Muscle of leg (tissue), 11 donors: ENCODE measurements around the gene DHRS7. TPM values are rescaled to one million over a fixed set of nuclear protein-coding genes. Genes with fewer than 3 reads are reported as not detected.

Experiments used
- DNase-seq: peaks from one replicate; pipeline ENCODE4 v3.0.0; 2013
- H3K27ac ChIP-seq: one replicate; pipeline ENCODE4 v1.5.1; 2013; ENCODE audit warnings: mild to moderate bottlenecking, low read length, control low read depth
- H3K27me3 ChIP-seq: one replicate; pipeline ENCODE4 v1.6.1; 2013; ENCODE audit warnings: low read length; ENCODE audit not compliant: control insufficient read depth, insufficient read depth
- H3K36me3 ChIP-seq: one replicate; pipeline ENCODE4 v1.6.1; 2013; ENCODE audit warnings: low read length; ENCODE audit not compliant: control insufficient read depth, insufficient read depth
- H3K4me1 ChIP-seq: one replicate; pipeline ENCODE4 v1.6.1; 2013; ENCODE audit warnings: low read length; ENCODE audit not compliant: control insufficient read depth, insufficient read depth
- H3K4me3 ChIP-seq: one replicate; pipeline ENCODE4 v1.5.1; 2013; ENCODE audit warnings: low read length, control low read depth
- H3K9me3 ChIP-seq: replicated peaks from 2 replicates; pipeline ENCODE4 v1.6.1; 2013; ENCODE audit warnings: low read depth, low read length; ENCODE audit not compliant: control insufficient read depth
- WGBS: methylation state at CpG from one replicate; pipeline ENCODE4 v1.1.5; 2013; ENCODE audit warnings: missing lambda C conversion rate; ENCODE audit not compliant: insufficient coverage; 5-methylcytosine and 5-hydroxymethylcytosine counted together
- polyA plus RNA-seq, 8 donors: library from polyadenylated mRNA; unstranded; fragments of 120-200 nt; gene quantifications; one replicate each; pipeline versions ENCODE4 v1.2.1 to v1.2.3, GENCODE V29; 2013; ENCODE audit warnings: inconsistent platforms in 1 of 8, low replicate concordance in 1 of 8; ENCODE audit not compliant: insufficient read length in 8 of 8, insufficient read depth in 1 of 8
- total RNA-seq: library from RNA; stranded (reverse); fragments of 120-200 nt; gene quantifications from one replicate; pipeline ENCODE4 v1.2.4, GENCODE V29; 2013

DHRS7 gene
- total and polyA plus RNA-seq, 9 donors, result 61.9 to 88.4 (median 70.2) TPM

DNA sequence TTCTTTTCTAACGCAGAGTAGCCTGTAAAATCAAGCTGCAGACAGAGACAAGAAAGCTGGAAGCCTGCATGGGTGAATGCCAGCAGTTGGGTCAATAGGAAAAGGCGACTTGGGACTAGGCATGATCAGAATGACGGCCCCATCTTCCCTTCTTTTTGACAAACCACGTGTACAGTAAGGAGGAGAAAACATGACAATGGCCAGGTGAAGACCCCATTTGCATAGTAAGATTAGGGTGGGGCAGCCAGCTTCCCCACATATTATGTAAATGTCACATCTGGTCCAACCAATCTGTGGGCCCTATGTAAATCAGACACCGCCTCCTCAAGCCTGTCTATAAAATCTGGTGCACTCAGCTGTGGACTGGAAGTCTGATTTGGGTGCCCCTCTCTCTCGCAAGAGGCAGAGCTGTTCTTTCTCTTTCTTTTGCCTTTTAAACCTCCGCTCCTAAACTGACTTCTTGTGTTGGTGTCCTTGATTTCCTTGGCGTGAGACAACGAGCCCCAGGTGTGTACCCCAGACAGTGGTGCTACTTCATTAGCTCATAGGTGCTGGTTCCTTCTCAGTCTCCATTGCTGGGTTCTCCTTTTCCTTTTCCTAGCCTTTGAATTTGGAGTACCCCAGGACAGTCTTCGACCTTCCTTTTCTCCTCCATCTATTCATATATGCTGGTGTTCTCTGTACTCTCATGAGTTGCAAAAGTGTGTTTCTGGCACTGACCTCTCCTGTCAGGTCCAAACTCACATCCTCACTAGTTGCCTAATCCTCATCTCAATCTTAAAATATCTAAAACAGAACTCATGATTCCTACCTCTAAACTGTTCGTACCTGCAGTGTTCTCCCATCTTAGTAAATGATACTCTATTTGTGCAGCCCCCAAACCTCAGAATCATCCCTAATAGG, 9.4 kb upstream of the DHRS7 start:
- H3K4me3 ChIP-seq, result no peak overlapping the region

DNA sequence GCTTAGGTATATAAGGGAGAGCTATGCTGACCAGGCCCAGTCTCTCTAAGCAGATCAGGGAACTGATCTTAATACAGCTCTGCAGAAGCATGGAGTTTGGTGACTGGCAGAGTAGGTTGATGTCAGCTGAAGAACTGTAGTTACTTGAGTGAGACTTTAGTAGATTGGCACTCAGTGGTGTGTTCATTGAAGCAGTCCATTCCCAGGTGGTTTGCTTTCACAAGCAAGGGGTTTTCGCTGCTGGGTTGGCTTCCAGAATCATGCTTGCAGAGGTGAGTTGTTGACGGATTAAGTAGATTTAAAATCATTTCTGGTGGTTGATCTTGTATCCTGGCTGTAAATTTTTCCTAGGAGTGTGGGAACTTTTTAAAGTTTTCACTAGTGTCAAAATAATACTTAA, 6.5 kb upstream of the DHRS7 start:
- DNase-seq, result no peak
- Histone ChIP-seq H3K4me3 (no peak overlapping the region), H3K27ac (no peak overlapping the region), H3K4me1 (no peaks in the 10 kb centered on the region), H3K27me3 (peaks cover 2% of the 10 kb centered on the region), H3K36me3 (no peaks in the 10 kb centered on the region), H3K9me3 (no peaks in the 10 kb centered on the region)
- no CpG with 5 or more reads among the region's 2 CpGs for WGBS

More for the DNA sequence above, 9.4 kb upstream of the DHRS7 start:
- 88% methylated on average over 6 of the region's 11 CpGs for WGBS
- Histone ChIP-seq H3K36me3 (no peaks in the 10 kb centered on the region), H3K9me3 (no peaks in the 10 kb centered on the region), H3K4me1 (no peaks in the 10 kb centered on the region), H3K27ac (no peak overlapping the region), H3K27me3 (no peaks in the 10 kb centered on the region)
- no peak for DNase-seq

- WGBS, result 78% methylated on average over 3 of the region's 4 CpGs
Measured at GRCh38 chr14:60170948-60171347, 5.8 kb upstream of the DHRS7 start.

GRCh38 chr14:60169722-60170121, 4.5 kb upstream of the DHRS7 start:
- no peaks in the 10 kb centered on the region for H3K36me3 ChIP-seq
- H3K27ac ChIP-seq, result no peak overlapping the region
- DNase-seq, result no peak
- peaks cover 2% of the 10 kb centered on the region for H3K27me3 ChIP-seq
- no peak overlapping the region for H3K4me3 ChIP-seq
- H3K9me3 ChIP-seq, result no peaks in the 10 kb centered on the region
- H3K4me1 ChIP-seq, result peaks cover 3% of the 10 kb centered on the region
- WGBS, result no CpG with 5 or more reads among the region's 3 CpGs

More at GRCh38 chr14:60170948-60171347, 5.8 kb upstream of the DHRS7 start:
- Histone ChIP-seq H3K4me1 (no peaks in the 10 kb centered on the region), H3K4me3 (no peak overlapping the region), H3K27ac (no peak overlapping the region), H3K36me3 (no peaks in the 10 kb centered on the region), H3K9me3 (no peaks in the 10 kb centered on the region), H3K27me3 (peaks cover 2% of the 10 kb centered on the region)
- no peak for DNase-seq

DNA sequence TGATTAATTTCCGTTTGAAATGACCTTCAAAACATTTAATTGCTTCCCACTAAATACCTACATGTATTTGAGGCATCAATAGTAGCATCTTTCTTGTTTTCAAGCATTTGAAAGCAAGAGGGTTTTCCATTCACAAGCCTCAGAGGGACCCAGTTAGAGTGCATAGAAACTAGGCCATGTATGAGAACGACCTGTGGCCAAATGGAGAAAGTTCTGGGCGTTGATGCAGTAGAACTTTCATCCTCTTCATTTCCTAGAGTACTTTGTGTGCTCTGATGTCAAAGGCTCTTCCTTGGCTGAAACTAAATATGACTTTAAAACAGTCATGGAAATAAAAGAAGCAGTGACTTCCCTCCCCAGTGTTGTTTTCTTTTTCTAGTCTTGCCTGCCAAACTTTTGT, 944 bp upstream of the DHRS7 start:
- Histone ChIP-seq H3K36me3 (no peaks in the 10 kb centered on the region), H3K27me3 (peaks cover 2% of the 10 kb centered on the region), H3K9me3 (no peaks in the 10 kb centered on the region), H3K4me1 (peaks cover 10% of the 10 kb centered on the region), H3K4me3 (no peak overlapping the region), H3K27ac (peak overlapping the region; percentile 48)
- no CpG with 5 or more reads among the region's 3 CpGs for WGBS
- no peak for DNase-seq

- H3K9me3 ChIP-seq, result no peaks in the 10 kb centered on the region
- 0% methylated on average over 2 of the region's 4 CpGs for WGBS
- peak overlapping the region; percentile 48 for H3K27ac ChIP-seq
- DNase-seq, result peak; percentile 11
- peak overlapping the region; percentile 94 for H3K4me3 ChIP-seq
- H3K36me3 ChIP-seq, result no peaks in the 10 kb centered on the region
- H3K27me3 ChIP-seq, result peaks cover 2% of the 10 kb centered on the region
- peaks cover 10% of the 10 kb centered on the region for H3K4me1 ChIP-seq
Measured at GRCh38 chr14:60165547-60165876, 314 bp upstream of the DHRS7 start.

GRCh38 chr14:60164404-60164711, 840 bp downstream of the DHRS7 start:
- DNase-seq, result no peak
- H3K9me3 ChIP-seq, result no peaks in the 10 kb centered on the region
- H3K27ac ChIP-seq, result peak overlapping the region; percentile 95
- no CpG with 5 or more reads among the region's 5 CpGs for WGBS
- peak overlapping the region; percentile 94 for H3K4me3 ChIP-seq
- peaks cover 2% of the 10 kb centered on the region for H3K27me3 ChIP-seq
- H3K4me1 ChIP-seq, result peaks cover 10% of the 10 kb centered on the region
- no peaks in the 10 kb centered on the region for H3K36me3 ChIP-seq

GRCh38 chr14:60163693-60164092, 1.5 kb downstream of the DHRS7 start:
- Histone ChIP-seq H3K4me1 (peaks cover 10% of the 10 kb centered on the region), H3K27ac (no peak overlapping the region), H3K27me3 (peaks cover 2% of the 10 kb centered on the region), H3K4me3 (no peak overlapping the region), H3K36me3 (no peaks in the 10 kb centered on the region), H3K9me3 (no peaks in the 10 kb centered on the region)
- peak; percentile 11 for DNase-seq
- WGBS, result no CpG with 5 or more reads among the region's 6 CpGs

DNA sequence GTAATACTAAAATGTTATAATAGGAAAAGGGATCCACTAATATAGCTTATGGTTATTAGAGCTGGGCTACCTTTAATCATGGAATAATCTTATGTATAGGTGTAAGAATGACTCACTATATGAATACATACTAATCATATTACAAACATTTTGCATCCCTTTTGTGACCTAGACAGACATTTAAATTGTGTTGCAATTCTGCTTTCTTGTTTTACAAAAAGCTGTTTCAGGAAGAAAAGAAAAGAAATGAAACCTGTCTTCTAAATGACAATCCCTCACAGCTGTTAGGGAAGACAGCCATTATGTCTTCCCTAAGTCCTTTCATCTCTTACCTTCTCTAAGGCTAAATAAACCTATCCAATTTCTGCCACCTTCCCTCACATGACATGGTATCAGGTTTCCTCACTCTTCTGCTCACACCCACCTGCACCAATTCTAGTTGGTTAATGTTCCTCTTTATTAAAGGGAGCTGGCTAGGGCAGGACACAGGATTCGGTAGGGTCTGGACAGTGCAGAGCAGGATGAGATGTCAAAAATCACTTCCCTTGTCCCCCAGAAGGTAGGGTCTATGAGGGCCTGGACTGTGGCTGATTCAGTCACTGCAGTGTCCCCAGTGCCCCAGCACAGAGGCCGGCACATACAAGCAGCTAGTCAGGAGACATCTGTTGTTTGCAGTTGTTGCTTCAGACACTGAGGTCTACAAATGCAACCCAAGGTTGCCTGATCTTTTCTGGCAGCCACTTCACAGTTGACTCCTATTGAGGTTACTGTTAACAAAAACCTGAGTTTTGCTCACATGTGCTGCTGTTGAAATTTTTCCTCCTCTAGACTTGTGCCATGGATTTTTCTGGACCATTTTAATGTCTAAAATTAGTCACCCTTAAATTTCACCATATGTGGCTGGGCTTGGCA, 3.7 kb downstream of the DHRS7 start:
- H3K4me3 ChIP-seq, result no peak overlapping the region

GRCh38 chr14:60160422-60160821, 4.8 kb downstream of the DHRS7 start:
- H3K4me1 ChIP-seq, result peaks cover 7% of the 10 kb centered on the region
- 100% methylated on average over 2 of the region's 7 CpGs for WGBS
- H3K36me3 ChIP-seq, result no peaks in the 10 kb centered on the region
- H3K27ac ChIP-seq, result no peak overlapping the region
- no peak for DNase-seq
- no peak overlapping the region for H3K4me3 ChIP-seq
- no peaks in the 10 kb centered on the region for H3K9me3 ChIP-seq
- no peaks in the 10 kb centered on the region for H3K27me3 ChIP-seq

More for the DNA sequence above, 3.7 kb downstream of the DHRS7 start:
- 50% methylated on average over 1 of the region's 2 CpGs for WGBS
- no peaks in the 10 kb centered on the region for H3K27me3 ChIP-seq
- no peaks in the 10 kb centered on the region for H3K9me3 ChIP-seq
- no peaks in the 10 kb centered on the region for H3K36me3 ChIP-seq
- peaks cover 10% of the 10 kb centered on the region for H3K4me1 ChIP-seq
- peak; percentile 52 for DNase-seq
- peak overlapping the region; percentile 6 for H3K27ac ChIP-seq
